Natural killer cell (primary cell): ENCODE data around the gene ZNF217. TPM values are rescaled to one million over a fixed set of nuclear protein-coding genes. Genes with fewer than 3 reads are reported as not detected.
"Not testable (repeated sequence)": the region's sequence is repeated elsewhere in the genome, so short reads cannot be mapped to it uniquely, and the experiment has no call there.

Source experiments
- ATAC-seq, 3 donors: fragments of 150-1000 bp in 2 of 3; fragments of 200-7000 bp in 1 of 3; cut with Tn5 transposase; 1 replicate in 1 of 3; 2 replicates in 2 of 3; pipeline ENCODE4 v1.10.0; 2021; ENCODE audit warnings: mild to moderate bottlenecking in 2 of 3, moderate library complexity in 2 of 3
- DNase-seq, 2 donors: peaks; one replicate each; pipeline versions ENCODE4 v3.0.0 to v3.0.0-alpha.2; 2013 to 2021; ENCODE audit warnings: mixed read lengths in 1 of 2
- H3K27ac ChIP-seq: one replicate; pipeline ENCODE4 v1.5.1; 2013; ENCODE audit warnings: mild to moderate bottlenecking, low read length
- H3K27me3 ChIP-seq: one replicate; pipeline ENCODE4 v1.6.1; 2013; ENCODE audit warnings: low read length; ENCODE audit not compliant: control insufficient read depth, insufficient read depth
- H3K36me3 ChIP-seq: one replicate; pipeline ENCODE4 v1.6.1; 2013; ENCODE audit warnings: low read length; ENCODE audit not compliant: control insufficient read depth, insufficient read depth
- H3K4me1 ChIP-seq: one replicate; pipeline ENCODE4 v1.6.1; 2013; ENCODE audit warnings: low read length; ENCODE audit not compliant: control insufficient read depth, insufficient read depth
- H3K4me3 ChIP-seq: one replicate; pipeline ENCODE4 v1.5.1; 2013; ENCODE audit warnings: low read length
- H3K9me3 ChIP-seq: one replicate; pipeline ENCODE4 v1.6.1; 2013; ENCODE audit warnings: low read length; ENCODE audit not compliant: control insufficient read depth, insufficient read depth
- H3K27ac Mint-ChIP-seq, 2 donors: one replicate each; pipeline ENCODE4 v1.8.0; 2022; ENCODE audit warnings: mild to moderate bottlenecking in 2 of 2, mixed read lengths in 2 of 2, moderate library complexity in 1 of 2
- H3K27me3 Mint-ChIP-seq, 2 donors: one replicate each; pipeline ENCODE4 v1.8.0; 2022; ENCODE audit warnings: low read depth in 2 of 2, mixed read lengths in 2 of 2
- H3K36me3 Mint-ChIP-seq: one replicate; pipeline ENCODE4 v1.8.0; 2022; ENCODE audit warnings: mixed read lengths
- H3K4me1 Mint-ChIP-seq, 2 donors: one replicate each; pipeline ENCODE4 v1.8.0; 2022; ENCODE audit warnings: mixed read lengths in 2 of 2
- H3K4me3 Mint-ChIP-seq: one replicate; pipeline ENCODE4 v1.8.0; 2022; ENCODE audit warnings: mild to moderate bottlenecking, moderate library complexity, mixed read lengths
- H3K9me3 Mint-ChIP-seq, 2 donors: one replicate each; pipeline ENCODE4 v1.8.0; 2022; ENCODE audit warnings: mixed read lengths in 2 of 2
- CTCF ChIP-seq: fragments of 200-600 bp; IDR thresholded peaks from one replicate; pipeline ENCODE4 v1.8.0; 2022; ENCODE audit warnings: antibody characterized with exemption
- WGBS: methylation state at CpG from one replicate; pipeline ENCODE4 v1.1.7; 2013; ENCODE audit warnings: missing lambda C conversion rate; ENCODE audit not compliant: insufficient coverage; 5-methylcytosine and 5-hydroxymethylcytosine counted together
- intact Hi-C: fragments of 100-400 bp; cut with micrococcal nuclease; formaldehyde crosslinking; loops from one replicate; pipeline ENCODE4 v1.14.2; 2022
- total RNA-seq, 4 donors: library from RNA; stranded (reverse); fragments of 120-200 nt in 1 of 4; gene quantifications; one replicate each; pipeline versions ENCODE4 v1.2.3 to v1.2.4, GENCODE V29; 2013 to 2022

Gene ZNF217
- total RNA-seq, 3 donors from 2014 or later (not counting 1 experiment from before 2014, with no cell fraction given) = 56.1 to 69.1 (median 59.0) TPM

- Histone ChIP-seq H3K9me3 (no peaks in the 10 kb centered on the region), H3K27me3 (no peaks in the 10 kb centered on the region), H3K27ac (no peak overlapping the region), H3K36me3 (no peaks in the 10 kb centered on the region), H3K4me1 (peaks cover 8% of the 10 kb centered on the region), H3K4me3 (no peak overlapping the region)
- peak in 1 of 2 donors; percentile 60 for DNase-seq
- Mint-ChIP-seq H3K4me3 (no peak overlapping the region), H3K27me3 (no peaks in the 10 kb centered on the region), H3K36me3 (no peaks in the 10 kb centered on the region), H3K27ac (peak overlapping the region; percentile 5 to 59), H3K4me1 (peaks cover 24 to 42% of the 10 kb centered on the region in 2 donors), H3K9me3 (no peaks in the 10 kb centered on the region)
- no peak for ATAC-seq
- intact Hi-C loops = no loop called here
- 91% methylated on average over 9 of the region's 9 CpGs for WGBS
- no peak for TF ChIP-seq CTCF
Measured at GRCh38 chr20:53598140-53599043, 4.8 kb upstream of the ZNF217 start.

GRCh38 chr20:53597521-53598120 lies 4.0 kb upstream of the ZNF217 start:
- H3K4me1 Mint-ChIP-seq = peaks cover 24 to 42% of the 10 kb centered on the region in 2 donors
- H3K4me1 ChIP-seq = peaks cover 8% of the 10 kb centered on the region
- H3K27ac Mint-ChIP-seq = no peak overlapping the region
- ATAC-seq = no peak
- no peak for DNase-seq
- H3K4me3 ChIP-seq = no peak overlapping the region
- H3K9me3 Mint-ChIP-seq = no peaks in the 10 kb centered on the region
- no peaks in the 10 kb centered on the region for H3K9me3 ChIP-seq
- 90% methylated on average over 1 of the region's 4 CpGs for WGBS
- no peak overlapping the region for H3K27ac ChIP-seq
- no peaks in the 10 kb centered on the region for H3K27me3 ChIP-seq
- H3K36me3 ChIP-seq = no peaks in the 10 kb centered on the region
- no peaks in the 10 kb centered on the region for H3K36me3 Mint-ChIP-seq
- no peak overlapping the region for H3K4me3 Mint-ChIP-seq
- TF ChIP-seq CTCF = no peak
- intact Hi-C loops = no loop called here
- H3K27me3 Mint-ChIP-seq = no peaks in the 10 kb centered on the region

- Mint-ChIP-seq H3K27ac (peak overlapping the region in 1 of 2 donors; percentile 91), H3K27me3 (no peaks in the 10 kb centered on the region), H3K36me3 (no peaks in the 10 kb centered on the region), H3K9me3 (no peaks in the 10 kb centered on the region), H3K4me3 (peak overlapping the region; percentile 21), H3K4me1 (peaks cover 26 to 44% of the 10 kb centered on the region in 2 donors)
- 95% methylated on average over 3 of the region's 3 CpGs for WGBS
- Histone ChIP-seq H3K4me1 (peaks cover 8% of the 10 kb centered on the region), H3K27ac (no peak overlapping the region), H3K36me3 (no peaks in the 10 kb centered on the region), H3K4me3 (no peak overlapping the region), H3K27me3 (no peaks in the 10 kb centered on the region), H3K9me3 (no peaks in the 10 kb centered on the region)
- DNase-seq = no peak
- no peak for TF ChIP-seq CTCF
- intact Hi-C loops = no loop called here
- ATAC-seq = no peak
Measured at GRCh38 chr20:53597030-53597482, 3.4 kb upstream of the ZNF217 start.

- H3K27me3 ChIP-seq, H3K27ac ChIP-seq, H3K36me3 Mint-ChIP-seq, H3K4me1 ChIP-seq, ATAC-seq, H3K9me3 ChIP-seq, H3K36me3 ChIP-seq, H3K4me3 ChIP-seq, H3K9me3 Mint-ChIP-seq, intact Hi-C loops, H3K27me3 Mint-ChIP-seq: not testable (repeated sequence)
- Mint-ChIP-seq H3K27ac (peak overlapping the region; percentile 76 to 91), H3K4me1 (peaks cover 33 to 50% of the 10 kb centered on the region in 2 donors), H3K4me3 (peak overlapping the region; percentile 63)
- WGBS = 48% methylated on average over 6 of the region's 12 CpGs
- DNase-seq = peak in 1 of 2 donors; percentile 57
Measured at GRCh38 chr20:53596189-53597001, 2.8 kb upstream of the ZNF217 start.

GRCh38 chr20:53595742-53596141 lies 2.1 kb upstream of the ZNF217 start:
- H3K4me3 Mint-ChIP-seq, H3K27me3 Mint-ChIP-seq, H3K27ac ChIP-seq, H3K9me3 ChIP-seq, intact Hi-C loops, H3K36me3 ChIP-seq, H3K9me3 Mint-ChIP-seq, ATAC-seq, H3K36me3 Mint-ChIP-seq, H3K27me3 ChIP-seq, DNase-seq, H3K4me1 ChIP-seq, H3K4me3 ChIP-seq: not testable (repeated sequence)
- Mint-ChIP-seq H3K4me1 (peaks cover 35 to 52% of the 10 kb centered on the region in 2 donors), H3K27ac (peak overlapping the region; percentile 76 to 91)
- 100% methylated on average over 1 of the region's 3 CpGs for WGBS
